KMS-11 (cell line): ENCODE data around the gene ARFGEF3.

Experiments used
- H2AFZ ChIP-seq: fragments of 200-600 bp; sonication (generic); 2 replicates; pipeline ENCODE4 v1.6.1; 2016; ENCODE audit warnings: antibody characterized with exemption, mixed run types, low read depth
- H3K27ac ChIP-seq: fragments of 200-600 bp; sonication (generic); 2 replicates; pipeline ENCODE4 v1.6.1; 2016; ENCODE audit warnings: mild to moderate bottlenecking, mixed run types
- H3K27me3 ChIP-seq: fragments of 200-600 bp; sonication (generic); 2 replicates; pipeline ENCODE4 v1.6.1; 2017; ENCODE audit warnings: mild to moderate bottlenecking, low read depth, mixed run types, moderate library complexity; ENCODE audit not compliant: insufficient read depth
- H3K36me3 ChIP-seq: fragments of 200-600 bp; sonication (generic); 2 replicates; pipeline ENCODE4 v1.6.1; 2017; ENCODE audit warnings: mild to moderate bottlenecking, mixed run types; ENCODE audit not compliant: insufficient read depth
- H3K4me1 ChIP-seq: fragments of 200-600 bp; sonication (generic); 2 replicates; pipeline ENCODE4 v1.6.1; 2016; ENCODE audit warnings: mild to moderate bottlenecking, low read depth, mixed run types; ENCODE audit not compliant: poor library complexity, severe bottlenecking
- H3K4me2 ChIP-seq: fragments of 200-600 bp; sonication (generic); 2 replicates; pipeline ENCODE4 v1.7.0; 2016; ENCODE audit warnings: mild to moderate bottlenecking, mixed run types
- H3K4me3 ChIP-seq: fragments of 200-600 bp; sonication (generic); IDR thresholded peaks from 2 replicates; pipeline ENCODE4 v1.6.1; 2017; ENCODE audit warnings: low read depth, low read length, mixed read lengths; ENCODE audit not compliant: insufficient read depth
- H3K79me2 ChIP-seq: fragments of 200-600 bp; sonication (generic); 2 replicates; pipeline ENCODE4 v1.6.1; 2016; ENCODE audit warnings: low read depth, mixed run types; ENCODE audit not compliant: insufficient read depth
- H3K9ac ChIP-seq: fragments of 200-600 bp; sonication (generic); 2 replicates; pipeline ENCODE4 v1.6.1; 2016; ENCODE audit warnings: mild to moderate bottlenecking, mixed run types
- H4K20me1 ChIP-seq: fragments of 200-600 bp; sonication (generic); 2 replicates; pipeline ENCODE4 v1.6.1; 2016; ENCODE audit warnings: mild to moderate bottlenecking, mixed run types; ENCODE audit not compliant: insufficient read depth
- CTCF ChIP-seq: fragments of 200-600 bp; sonication (generic); conservative IDR thresholded peaks from 2 replicates; pipeline ENCODE4 v1.6.1; 2017; ENCODE audit warnings: low read depth, mild to moderate bottlenecking, antibody characterized with exemption, low read length, moderate library complexity, mixed read lengths

ARFGEF3 gene

GRCh38 chr6:138330763-138331162 lies 169.0 kb downstream of the ARFGEF3 start:
- Histone ChIP-seq H2AFZ (no peak overlapping the region), H3K4me2 (no peak overlapping the region), H3K79me2 (no peaks in the 10 kb centered on the region), H3K9ac (no peak overlapping the region), H3K27me3 (no peaks in the 10 kb centered on the region), H3K4me1 (no peaks in the 10 kb centered on the region), H3K27ac (no peak overlapping the region), H3K36me3 (no peaks in the 10 kb centered on the region), H4K20me1 (no peaks in the 10 kb centered on the region), H3K4me3 (no peak overlapping the region)
- no peak for TF ChIP-seq CTCF

- Histone ChIP-seq H3K9ac (no peak overlapping the region), H3K27me3 (no peaks in the 10 kb centered on the region), H3K4me1 (no peaks in the 10 kb centered on the region), H4K20me1 (no peaks in the 10 kb centered on the region), H3K4me3 (no peak overlapping the region), H2AFZ (no peak overlapping the region), H3K36me3 (no peaks in the 10 kb centered on the region), H3K27ac (no peak overlapping the region), H3K79me2 (no peaks in the 10 kb centered on the region), H3K4me2 (no peak overlapping the region)
- TF ChIP-seq CTCF: no peak
Measured at GRCh38 chr6:138331444-138331843, 169.7 kb downstream of the ARFGEF3 start.

- Histone ChIP-seq H3K27me3 (no peaks in the 10 kb centered on the region), H3K36me3 (no peaks in the 10 kb centered on the region), H3K27ac (no peak overlapping the region), H3K4me3 (no peak overlapping the region), H4K20me1 (no peaks in the 10 kb centered on the region), H3K4me1 (no peaks in the 10 kb centered on the region), H3K9ac (no peak overlapping the region), H2AFZ (no peak overlapping the region), H3K4me2 (no peak overlapping the region), H3K79me2 (no peaks in the 10 kb centered on the region)
- TF ChIP-seq CTCF: no peak
Measured at GRCh38 chr6:138331984-138332383, 170.2 kb downstream of the ARFGEF3 start.

GRCh38 chr6:138334000-138334399 lies 172.3 kb downstream of the ARFGEF3 start:
- Histone ChIP-seq H3K79me2 (no peaks in the 10 kb centered on the region), H3K4me2 (no peak overlapping the region), H3K27ac (no peak overlapping the region), H3K36me3 (no peaks in the 10 kb centered on the region), H3K9ac (no peak overlapping the region), H3K27me3 (no peaks in the 10 kb centered on the region), H2AFZ (no peak overlapping the region), H3K4me3 (no peak overlapping the region), H4K20me1 (no peaks in the 10 kb centered on the region), H3K4me1 (no peaks in the 10 kb centered on the region)
- no peak for TF ChIP-seq CTCF
